Measurements from ENCODE around the gene NIF3L1. TPM values are rescaled to one million over a fixed set of nuclear protein-coding genes. Genes with fewer than 3 reads are reported as not detected.

NIF3L1 gene
- total and polyA plus RNA-seq, 2 of the 13 experiments (the other 11 are each of a cell fraction or from before 2014, with no cell fraction given) = 67.9 to 75.2 TPM

DNA sequence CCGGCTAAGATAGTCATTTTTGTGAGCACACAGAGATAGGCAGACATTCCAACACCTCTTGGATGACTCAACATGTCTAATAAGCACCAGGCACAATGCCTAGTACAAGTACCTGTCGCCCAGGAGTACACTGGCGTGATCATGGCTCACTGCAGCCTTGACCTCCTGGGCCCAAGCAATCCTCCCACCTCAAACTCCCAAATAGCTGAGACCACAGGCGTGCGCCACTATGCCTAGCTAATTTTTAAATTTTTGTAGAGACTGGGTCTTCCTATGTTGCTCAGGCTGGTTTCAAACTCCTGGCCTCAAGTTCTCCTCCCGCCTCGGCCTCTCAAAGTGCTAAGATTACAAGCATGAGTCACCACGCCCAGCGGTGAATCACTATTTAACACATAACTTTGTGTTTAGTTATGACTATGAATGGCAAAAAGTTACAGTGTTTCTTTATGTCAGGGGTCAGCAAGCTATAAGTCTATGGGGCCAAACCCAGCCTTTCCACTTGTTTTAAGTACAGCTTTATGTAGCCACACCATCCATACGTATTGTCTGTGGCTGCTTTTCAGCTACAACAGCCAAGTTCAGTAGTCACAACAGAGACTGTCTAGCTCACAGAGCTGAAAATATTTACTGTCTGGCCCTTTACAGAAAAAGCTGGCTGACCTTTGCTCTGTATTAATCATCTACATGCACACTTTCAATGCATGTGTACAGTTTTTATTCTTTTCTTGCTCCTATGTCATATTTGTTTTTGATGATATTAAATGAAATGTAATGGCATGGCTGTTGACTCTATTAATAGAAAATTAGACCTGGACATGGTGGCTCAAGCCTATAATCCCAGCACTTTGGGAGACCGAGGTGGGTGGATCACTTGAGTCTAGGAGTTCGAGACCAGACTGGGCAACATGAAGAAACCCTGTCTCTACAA lies 55.6 kb downstream of the NIF3L1 start (continued):
- TF ChIP-seq CENPX (CRISPR knock-in tag; IDR thresholded peaks at IDR 0.05) = no peak
- TF ChIP-seq PAF1 (CRISPR knock-in tag; IDR thresholded peaks at IDR 0.05) = no peak
- no peak for TF ChIP-seq ZFP36 (IDR thresholded peaks at IDR 0.05; ENCODE audit: borderline replicate concordance, low read depth, low read length, partially characterized antibody)
- TF ChIP-seq, protein P1, sequence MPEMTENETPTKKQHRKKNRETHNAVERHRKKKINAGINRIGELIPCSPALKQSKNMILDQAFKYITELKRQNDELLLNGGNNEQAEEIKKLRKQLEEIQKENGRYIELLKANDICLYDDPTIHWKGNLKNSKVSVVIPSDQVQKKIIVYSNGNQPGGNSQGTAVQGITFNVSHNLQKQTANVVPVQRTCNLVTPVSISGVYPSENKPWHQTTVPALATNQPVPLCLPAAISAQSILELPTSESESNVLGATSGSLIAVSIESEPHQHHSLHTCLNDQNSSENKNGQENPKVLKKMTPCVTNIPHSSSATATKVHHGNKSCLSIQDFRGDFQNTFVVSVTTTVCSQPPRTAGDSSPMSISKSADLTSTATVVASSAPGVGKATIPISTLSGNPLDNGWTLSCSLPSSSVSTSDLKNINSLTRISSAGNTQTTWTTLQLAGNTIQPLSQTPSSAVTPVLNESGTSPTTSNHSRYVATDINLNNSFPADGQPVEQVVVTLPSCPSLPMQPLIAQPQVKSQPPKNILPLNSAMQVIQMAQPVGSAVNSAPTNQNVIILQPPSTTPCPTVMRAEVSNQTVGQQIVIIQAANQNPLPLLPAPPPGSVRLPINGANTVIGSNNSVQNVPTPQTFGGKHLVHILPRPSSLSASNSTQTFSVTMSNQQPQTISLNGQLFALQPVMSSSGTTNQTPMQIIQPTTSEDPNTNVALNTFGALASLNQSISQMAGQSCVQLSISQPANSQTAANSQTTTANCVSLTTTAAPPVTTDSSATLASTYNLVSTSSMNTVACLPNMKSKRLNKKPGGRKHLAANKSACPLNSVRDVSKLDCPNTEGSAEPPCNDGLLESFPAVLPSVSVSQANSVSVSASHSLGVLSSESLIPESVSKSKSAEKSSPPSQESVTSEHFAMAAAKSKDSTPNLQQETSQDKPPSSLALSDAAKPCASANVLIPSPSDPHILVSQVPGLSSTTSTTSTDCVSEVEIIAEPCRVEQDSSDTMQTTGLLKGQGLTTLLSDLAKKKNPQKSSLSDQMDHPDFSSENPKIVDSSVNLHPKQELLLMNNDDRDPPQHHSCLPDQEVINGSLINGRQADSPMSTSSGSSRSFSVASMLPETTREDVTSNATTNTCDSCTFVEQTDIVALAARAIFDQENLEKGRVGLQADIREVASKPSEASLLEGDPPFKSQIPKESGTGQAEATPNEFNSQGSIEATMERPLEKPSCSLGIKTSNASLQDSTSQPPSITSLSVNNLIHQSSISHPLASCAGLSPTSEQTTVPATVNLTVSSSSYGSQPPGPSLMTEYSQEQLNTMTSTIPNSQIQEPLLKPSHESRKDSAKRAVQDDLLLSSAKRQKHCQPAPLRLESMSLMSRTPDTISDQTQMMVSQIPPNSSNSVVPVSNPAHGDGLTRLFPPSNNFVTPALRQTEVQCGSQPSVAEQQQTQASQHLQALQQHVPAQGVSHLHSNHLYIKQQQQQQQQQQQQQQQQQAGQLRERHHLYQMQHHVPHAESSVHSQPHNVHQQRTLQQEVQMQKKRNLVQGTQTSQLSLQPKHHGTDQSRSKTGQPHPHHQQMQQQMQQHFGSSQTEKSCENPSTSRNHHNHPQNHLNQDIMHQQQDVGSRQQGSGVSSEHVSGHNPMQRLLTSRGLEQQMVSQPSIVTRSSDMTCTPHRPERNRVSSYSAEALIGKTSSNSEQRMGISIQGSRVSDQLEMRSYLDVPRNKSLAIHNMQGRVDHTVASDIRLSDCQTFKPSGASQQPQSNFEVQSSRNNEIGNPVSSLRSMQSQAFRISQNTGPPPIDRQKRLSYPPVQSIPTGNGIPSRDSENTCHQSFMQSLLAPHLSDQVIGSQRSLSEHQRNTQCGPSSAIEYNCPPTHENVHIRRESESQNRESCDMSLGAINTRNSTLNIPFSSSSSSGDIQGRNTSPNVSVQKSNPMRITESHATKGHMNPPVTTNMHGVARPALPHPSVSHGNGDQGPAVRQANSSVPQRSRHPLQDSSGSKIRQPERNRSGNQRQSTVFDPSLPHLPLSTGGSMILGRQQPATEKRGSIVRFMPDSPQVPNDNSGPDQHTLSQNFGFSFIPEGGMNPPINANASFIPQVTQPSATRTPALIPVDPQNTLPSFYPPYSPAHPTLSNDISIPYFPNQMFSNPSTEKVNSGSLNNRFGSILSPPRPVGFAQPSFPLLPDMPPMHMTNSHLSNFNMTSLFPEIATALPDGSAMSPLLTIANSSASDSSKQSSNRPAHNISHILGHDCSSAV (CRISPR knock-in tag; IDR thresholded peaks at IDR 0.05; ENCODE audit: borderline replicate concordance) = no peak
- TF ChIP-seq REL (CRISPR knock-in tag; conservative IDR thresholded peaks at IDR 0.05) = no peak
- TF ChIP-seq SYNCRIP (IDR thresholded peaks at IDR 0.05; ENCODE audit: insufficient read depth, low read depth, low read length) = no peak
- no peak for TF ChIP-seq ZNF709 (CRISPR knock-in tag; IDR thresholded peaks at IDR 0.05)
- no peak for TF ChIP-seq DR1 (CRISPR knock-in tag; IDR thresholded peaks at IDR 0.05)
- no peak for TF ChIP-seq ZNF766 (CRISPR knock-in tag; IDR thresholded peaks at IDR 0.05; ENCODE audit: borderline replicate concordance)
- no peak for TF ChIP-seq ZFP1 (CRISPR knock-in tag; IDR thresholded peaks at IDR 0.05)
- TF ChIP-seq ZNF451 (CRISPR knock-in tag; IDR thresholded peaks at IDR 0.05) = no peak
- peak; percentile 96 for TF ChIP-seq PPARG (CRISPR knock-in tag; conservative IDR thresholded peaks at IDR 0.05)
- TF ChIP-seq CCDC6 (CRISPR knock-in tag; IDR thresholded peaks at IDR 0.05) = no peak
- TF ChIP-seq, protein P2, sequence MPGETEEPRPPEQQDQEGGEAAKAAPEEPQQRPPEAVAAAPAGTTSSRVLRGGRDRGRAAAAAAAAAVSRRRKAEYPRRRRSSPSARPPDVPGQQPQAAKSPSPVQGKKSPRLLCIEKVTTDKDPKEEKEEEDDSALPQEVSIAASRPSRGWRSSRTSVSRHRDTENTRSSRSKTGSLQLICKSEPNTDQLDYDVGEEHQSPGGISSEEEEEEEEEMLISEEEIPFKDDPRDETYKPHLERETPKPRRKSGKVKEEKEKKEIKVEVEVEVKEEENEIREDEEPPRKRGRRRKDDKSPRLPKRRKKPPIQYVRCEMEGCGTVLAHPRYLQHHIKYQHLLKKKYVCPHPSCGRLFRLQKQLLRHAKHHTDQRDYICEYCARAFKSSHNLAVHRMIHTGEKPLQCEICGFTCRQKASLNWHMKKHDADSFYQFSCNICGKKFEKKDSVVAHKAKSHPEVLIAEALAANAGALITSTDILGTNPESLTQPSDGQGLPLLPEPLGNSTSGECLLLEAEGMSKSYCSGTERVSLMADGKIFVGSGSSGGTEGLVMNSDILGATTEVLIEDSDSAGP (CRISPR knock-in tag; IDR thresholded peaks at IDR 0.05; ENCODE audit: borderline replicate concordance) = no peak
- TF ChIP-seq ADNP (CRISPR knock-in tag; IDR thresholded peaks at IDR 0.05) = no peak
- TF ChIP-seq, protein P3, sequence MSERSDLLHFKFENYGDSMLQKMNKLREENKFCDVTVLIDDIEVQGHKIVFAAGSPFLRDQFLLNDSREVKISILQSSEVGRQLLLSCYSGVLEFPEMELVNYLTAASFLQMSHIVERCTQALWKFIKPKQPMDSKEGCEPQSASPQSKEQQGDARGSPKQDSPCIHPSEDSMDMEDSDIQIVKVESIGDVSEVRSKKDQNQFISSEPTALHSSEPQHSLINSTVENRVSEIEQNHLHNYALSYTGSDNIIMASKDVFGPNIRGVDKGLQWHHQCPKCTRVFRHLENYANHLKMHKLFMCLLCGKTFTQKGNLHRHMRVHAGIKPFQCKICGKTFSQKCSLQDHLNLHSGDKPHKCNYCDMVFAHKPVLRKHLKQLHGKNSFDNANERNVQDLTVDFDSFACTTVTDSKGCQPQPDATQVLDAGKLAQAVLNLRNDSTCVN (CRISPR knock-in tag; IDR thresholded peaks at IDR 0.05; ENCODE audit: borderline replicate concordance) = no peak
- TF ChIP-seq TBP (CRISPR knock-in tag; IDR thresholded peaks at IDR 0.05) = no peak
- no peak for TF ChIP-seq SNRNP70 (IDR thresholded peaks at IDR 0.05; ENCODE audit: low read depth, low read length)
